B cell (primary cell): ENCODE measurements around the gene ANKS6.

Experiments
- EZH2 ChIP-seq: IDR thresholded peaks from 2 replicates; pipeline ENCODE4 v1.6.1; 2012; ENCODE audit warnings: borderline replicate concordance, low read depth, mild to moderate bottlenecking, moderate library complexity, low read length; ENCODE audit not compliant: insufficient read depth, poor library complexity, severe bottlenecking
- TF ChIP-seq, protein P1 (sequence below): fragments of 200-600 bp; IDR thresholded peaks from one replicate; pipeline ENCODE4 v1.8.0; 2022; ENCODE audit warnings: antibody characterized with exemption, mild to moderate bottlenecking

DNA sequence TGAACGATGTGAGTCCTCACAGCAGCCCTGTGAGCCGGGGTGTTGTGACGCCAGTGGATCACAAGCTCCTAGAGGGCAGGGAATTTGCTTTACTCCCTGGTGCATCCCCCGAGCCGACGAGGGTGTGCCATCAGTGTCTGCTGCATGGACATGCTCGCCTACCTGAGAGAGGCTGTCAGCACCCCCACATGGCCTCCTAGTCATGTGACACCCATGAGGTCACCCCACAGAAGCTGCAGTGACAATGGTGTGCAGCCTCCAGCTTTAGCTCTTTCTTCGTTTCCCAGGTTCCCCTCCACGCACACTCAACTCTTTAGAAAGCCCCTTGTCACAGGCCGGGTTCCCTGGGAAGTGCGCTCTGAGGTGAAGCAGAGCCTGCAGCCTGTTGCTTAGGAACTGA lies 67.9 kb downstream of the ANKS6 start:
- TF ChIP-seq, protein P1, sequence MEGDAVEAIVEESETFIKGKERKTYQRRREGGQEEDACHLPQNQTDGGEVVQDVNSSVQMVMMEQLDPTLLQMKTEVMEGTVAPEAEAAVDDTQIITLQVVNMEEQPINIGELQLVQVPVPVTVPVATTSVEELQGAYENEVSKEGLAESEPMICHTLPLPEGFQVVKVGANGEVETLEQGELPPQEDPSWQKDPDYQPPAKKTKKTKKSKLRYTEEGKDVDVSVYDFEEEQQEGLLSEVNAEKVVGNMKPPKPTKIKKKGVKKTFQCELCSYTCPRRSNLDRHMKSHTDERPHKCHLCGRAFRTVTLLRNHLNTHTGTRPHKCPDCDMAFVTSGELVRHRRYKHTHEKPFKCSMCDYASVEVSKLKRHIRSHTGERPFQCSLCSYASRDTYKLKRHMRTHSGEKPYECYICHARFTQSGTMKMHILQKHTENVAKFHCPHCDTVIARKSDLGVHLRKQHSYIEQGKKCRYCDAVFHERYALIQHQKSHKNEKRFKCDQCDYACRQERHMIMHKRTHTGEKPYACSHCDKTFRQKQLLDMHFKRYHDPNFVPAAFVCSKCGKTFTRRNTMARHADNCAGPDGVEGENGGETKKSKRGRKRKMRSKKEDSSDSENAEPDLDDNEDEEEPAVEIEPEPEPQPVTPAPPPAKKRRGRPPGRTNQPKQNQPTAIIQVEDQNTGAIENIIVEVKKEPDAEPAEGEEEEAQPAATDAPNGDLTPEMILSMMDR, result no peak
- no peak for TF ChIP-seq EZH2
